Measurements from ENCODE around the gene PRKG1.

Gene PRKG1

GRCh38 chr10:52249850-52250395, 1175.6 kb downstream of the PRKG1 start:
- no peak for DNase-seq

- DNase-seq = no peak
These were observed 1176.2 kb downstream of the PRKG1 start for GRCh38 chr10:52250510-52250909.

DNA sequence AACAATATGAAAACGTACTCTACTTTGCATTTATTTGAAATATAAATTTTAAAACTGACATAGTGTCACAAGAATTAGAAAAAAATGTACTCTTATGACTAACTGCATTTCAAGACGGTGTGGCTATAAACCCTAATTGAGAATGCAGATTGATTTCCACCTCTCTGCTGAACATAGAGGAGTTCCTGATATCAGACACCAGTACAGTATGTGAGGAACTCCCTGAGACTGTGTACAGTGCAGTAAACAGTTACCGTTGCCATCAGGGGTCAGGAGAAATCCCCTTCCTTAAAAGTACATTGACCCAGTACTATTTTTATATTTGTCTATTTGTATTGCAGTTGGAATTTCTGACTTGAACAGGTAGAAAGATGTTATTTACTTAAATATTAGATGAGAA, 1178.0 kb downstream of the PRKG1 start:
- no peak for DNase-seq

GRCh38 chr10:52256832-52257691, 1182.8 kb downstream of the PRKG1 start:
- no peak for DNase-seq

- DNase-seq = no peak
These were observed 1183.4 kb downstream of the PRKG1 start for GRCh38 chr10:52257692-52258075.

DNA sequence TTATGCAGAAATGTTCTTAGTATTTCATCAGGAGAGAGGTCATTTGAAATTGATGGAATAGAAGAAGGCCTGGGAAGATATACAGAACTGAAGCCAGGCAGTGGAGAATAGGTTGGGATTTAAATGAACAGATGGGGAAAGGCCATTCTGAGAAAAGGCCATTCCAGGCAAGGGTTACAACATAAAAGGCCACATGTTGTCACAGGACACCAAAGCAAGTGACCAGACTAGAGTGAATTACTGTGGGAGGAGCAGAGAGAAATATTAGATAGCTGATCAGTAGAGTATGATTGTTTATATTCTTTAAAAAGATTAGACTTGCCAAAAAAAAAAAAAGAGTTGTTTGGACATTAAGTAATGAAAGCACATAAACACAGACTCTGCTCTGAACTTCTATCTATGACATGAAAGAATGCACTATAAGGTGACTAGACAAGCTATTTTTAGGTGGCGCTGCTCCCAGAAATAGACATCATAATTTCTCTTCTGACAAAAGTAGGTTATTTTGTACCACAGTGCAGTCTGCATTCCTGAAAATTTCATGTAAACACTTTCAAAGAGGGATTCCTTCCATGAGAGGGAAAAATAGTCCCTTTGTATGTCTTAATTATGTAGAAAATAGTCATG, 1184.6 kb downstream of the PRKG1 start:
- no peak for DNase-seq

DNA sequence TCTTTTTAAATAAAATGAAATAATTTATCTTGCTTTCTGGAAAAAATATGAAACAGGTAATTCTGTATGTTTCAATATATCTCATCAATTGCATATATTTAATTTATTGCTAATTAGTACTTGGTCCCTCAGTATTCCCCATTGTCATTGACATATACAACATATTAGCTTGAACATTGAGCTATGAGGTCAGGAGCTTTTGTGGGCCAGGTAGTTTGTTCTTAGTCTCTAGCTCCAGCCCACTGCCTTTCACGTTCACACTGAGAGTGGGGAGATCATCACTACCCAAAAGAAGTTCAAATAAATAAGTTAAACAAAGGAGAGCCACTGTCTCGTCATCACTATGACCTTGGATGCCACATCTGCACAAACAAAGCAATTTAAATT, 1185.1 kb downstream of the PRKG1 start:
- DNase-seq = no peak

DNA sequence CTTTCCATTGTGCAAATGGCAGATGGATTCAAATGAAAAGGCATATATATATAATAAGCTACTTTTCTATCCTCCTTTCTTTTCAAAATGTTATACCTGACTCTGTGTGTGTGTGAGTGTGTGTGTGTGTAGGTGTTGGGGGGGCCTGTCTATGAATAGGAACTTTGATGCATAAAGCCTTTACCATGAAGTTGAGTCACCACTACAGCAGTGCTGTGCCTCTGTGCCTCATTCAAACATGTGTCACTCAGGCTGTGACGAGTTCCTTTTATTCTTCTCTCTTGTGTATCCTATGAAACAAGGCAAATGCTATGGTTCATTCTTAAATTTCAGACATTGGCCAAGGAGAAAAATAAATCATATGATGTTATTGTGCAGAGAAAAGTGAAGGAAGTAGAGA, 1187.1 kb downstream of the PRKG1 start:
- peak in 1 of 51 donors; percentile 1 for DNase-seq

DNA sequence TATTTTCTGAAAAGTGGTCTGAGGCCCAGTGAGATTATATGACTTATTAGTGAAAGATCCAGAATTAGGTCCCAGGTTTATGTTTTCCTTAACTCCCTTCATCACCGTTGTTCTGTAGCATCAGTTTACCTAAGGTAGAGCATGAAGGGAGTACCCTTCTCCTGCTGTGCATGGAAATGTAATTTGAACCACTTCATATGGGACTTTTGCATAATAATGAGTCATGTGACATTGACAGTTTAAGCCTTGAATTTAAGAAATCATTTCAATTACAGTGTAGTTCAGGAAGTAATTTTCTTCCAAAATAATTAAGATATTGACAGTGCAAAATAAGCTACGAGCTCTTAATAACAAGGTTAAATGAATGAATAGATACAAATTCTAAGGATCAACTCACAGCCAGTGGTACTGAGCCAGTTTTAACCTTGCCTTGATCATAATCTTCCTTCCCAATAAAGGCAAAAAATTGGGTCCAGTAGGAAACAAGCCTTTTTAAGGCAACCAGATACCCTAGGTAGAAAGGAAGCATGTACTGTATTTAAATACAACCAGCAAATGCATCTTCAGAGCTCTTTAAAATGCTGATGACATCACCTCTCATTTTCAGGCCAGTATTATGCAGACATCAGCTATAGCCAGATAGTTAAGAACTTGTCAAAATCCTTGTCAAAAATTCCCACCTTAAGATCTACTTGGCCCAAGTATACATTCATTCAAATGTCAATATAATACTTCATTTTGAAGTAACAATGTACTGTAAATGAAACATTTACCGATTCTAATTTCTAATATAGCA, 1191.0 kb downstream of the PRKG1 start:
- no peak for DNase-seq

DNA sequence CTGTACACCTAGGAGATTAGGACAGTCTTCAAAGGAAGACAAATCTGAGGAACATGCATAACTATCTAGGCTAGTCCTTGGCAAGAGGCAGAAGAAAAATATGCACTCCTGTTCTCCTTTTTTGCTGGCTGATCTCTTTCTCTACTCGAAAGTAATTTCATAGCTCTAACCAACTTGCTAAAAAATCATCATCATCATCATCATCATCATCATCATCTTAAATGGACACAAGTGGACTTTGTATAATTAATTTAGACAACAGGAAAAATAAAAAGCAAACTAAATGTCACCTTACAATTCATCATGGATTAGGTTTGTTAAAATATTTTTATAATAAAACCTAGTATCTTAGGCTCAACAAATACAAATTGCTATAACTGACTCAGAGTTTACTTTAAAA, 1192.6 kb downstream of the PRKG1 start:
- no peak for DNase-seq

DNA sequence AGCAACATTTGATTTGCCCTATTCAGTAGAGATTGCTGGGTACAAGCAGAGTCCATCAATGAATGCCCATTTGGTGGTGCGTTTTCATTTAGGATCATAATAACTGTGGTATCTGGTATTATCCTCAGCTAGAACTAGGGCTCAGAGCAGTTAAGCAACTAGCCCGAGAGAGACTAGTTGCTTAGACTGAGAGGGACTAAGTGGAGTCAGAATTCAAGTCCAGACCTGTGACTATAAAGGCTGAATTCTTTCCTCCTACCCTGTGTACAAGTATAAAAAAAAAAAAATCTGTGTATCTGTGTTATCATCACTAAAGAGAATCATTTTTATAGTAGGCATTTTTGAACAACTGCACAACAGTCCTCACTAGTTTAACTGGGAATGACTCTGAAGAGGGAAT, 1194.5 kb downstream of the PRKG1 start:
- DNase-seq = no peak

GRCh38 chr10:52269233-52269632, 1194.9 kb downstream of the PRKG1 start:
- no peak for DNase-seq

DNA sequence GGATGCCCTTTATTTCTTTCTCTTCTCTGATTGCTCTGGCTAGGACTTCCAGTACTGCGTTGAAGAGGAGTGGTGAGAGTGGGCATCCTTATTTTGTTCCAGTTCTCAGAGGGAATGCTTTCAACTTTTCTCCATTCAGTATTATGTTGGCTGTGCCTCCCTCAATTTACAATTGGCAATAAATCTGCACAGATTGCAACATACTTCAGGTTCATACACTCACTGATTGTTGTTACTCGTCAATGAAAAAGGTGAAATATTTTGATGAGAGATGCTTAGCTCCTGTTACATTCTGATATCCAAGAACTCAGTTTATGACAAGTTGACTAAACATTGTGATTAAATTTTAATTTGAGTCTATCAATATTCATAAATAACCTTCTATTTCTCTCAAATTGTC, 1201.9 kb downstream of the PRKG1 start:
- DNase-seq = no peak

DNA sequence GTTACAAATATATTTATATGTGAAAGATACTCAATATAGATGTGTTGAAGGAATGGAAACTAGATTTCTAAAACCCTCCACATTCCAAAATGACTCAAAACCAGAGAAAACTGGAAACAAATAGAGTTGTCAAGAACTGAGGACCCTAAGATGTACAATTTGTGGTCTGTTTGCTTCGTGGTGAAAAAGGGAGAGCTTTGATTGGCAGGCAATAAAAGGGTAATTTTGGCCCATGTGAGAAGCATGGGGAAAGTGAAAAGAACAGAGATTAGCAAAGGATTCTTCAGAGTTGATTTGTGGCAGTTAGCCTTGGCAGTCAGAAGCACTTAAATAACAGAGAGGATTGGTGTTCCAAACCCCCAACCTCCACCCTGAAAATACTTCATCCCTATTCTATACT, 1202.7 kb downstream of the PRKG1 start:
- DNase-seq = no peak

- DNase-seq = no peak
These were observed 1205.3 kb downstream of the PRKG1 start for GRCh38 chr10:52279546-52279945.

GRCh38 chr10:52280051-52280450, 1205.8 kb downstream of the PRKG1 start:
- no peak for DNase-seq

- DNase-seq = no peak
These were observed 1208.9 kb downstream of the PRKG1 start for GRCh38 chr10:52283174-52283573.

GRCh38 chr10:52284416-52285013, 1210.2 kb downstream of the PRKG1 start:
- DNase-seq = no peak

GRCh38 chr10:52287866-52288265, 1213.6 kb downstream of the PRKG1 start:
- no peak for DNase-seq

GRCh38 chr10:52297747-52298146, 1223.5 kb downstream of the PRKG1 start:
- DNase-seq = no peak

DNA sequence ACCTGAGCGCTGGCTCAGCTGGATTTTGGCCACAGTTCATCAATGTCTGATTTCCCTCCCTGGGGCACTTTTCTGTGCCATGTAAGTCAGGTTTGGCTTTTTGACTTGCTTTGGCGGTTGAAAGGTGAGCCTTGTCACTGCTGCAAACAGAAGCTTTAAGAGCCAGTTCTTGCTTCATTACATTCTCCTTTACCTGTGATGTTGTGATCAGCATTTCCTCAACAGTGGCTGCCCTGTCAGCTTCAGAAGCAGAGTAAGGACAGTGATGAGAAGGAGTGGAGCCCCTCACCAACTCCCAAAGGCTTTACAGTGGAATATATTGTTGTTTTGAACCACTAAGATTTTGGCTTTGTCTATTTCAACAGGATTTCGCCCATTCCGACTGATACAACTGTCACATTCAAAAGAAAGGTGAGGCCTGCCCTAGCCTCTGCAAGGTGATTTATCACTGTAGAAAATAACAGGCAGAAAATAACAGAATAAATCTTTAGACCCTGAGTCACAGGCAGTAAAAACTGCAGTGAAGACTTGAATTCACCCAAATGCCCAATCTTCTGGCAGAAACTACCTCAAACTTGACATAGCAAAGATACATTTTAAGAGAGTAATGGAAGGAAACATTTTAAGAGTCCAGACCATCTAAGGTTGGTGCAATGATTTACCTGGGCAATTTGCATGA, 1226.5 kb downstream of the PRKG1 start:
- DNase-seq = no peak

Measured in hypothalamus (tissue), 51 donors.